OCI-LY1 (cell line): ENCODE results near the gene SEPTIN8.

Experiments
- H2AFZ ChIP-seq: fragments of 200-600 bp; sonication (generic), shearing (Covaris generic); 2 replicates; pipeline ENCODE4 v1.6.0; 2014; ENCODE audit warnings: antibody characterized with exemption, mild to moderate bottlenecking, low read length
- H3F3A ChIP-seq: fragments of 200-600 bp; sonication (generic), shearing (Covaris generic); 2 replicates; pipeline ENCODE4 v1.6.0; 2014; ENCODE audit warnings: mild to moderate bottlenecking, antibody characterized with exemption, low read length, moderate library complexity; ENCODE audit not compliant: insufficient read depth
- H3K27ac ChIP-seq: fragments of 200-600 bp; sonication (generic); 2 replicates; pipeline ENCODE4 v1.5.1; 2014; ENCODE audit warnings: low read length, mixed run types, mild to moderate bottlenecking, low read depth; ENCODE audit not compliant: poor library complexity, severe bottlenecking
- H3K27me3 ChIP-seq: fragments of 200-600 bp; sonication (generic); 2 replicates; pipeline ENCODE4 v1.6.0; 2014; ENCODE audit warnings: antibody characterized with exemption, mild to moderate bottlenecking, low read length, moderate library complexity; ENCODE audit not compliant: insufficient read depth
- H3K36me3 ChIP-seq: fragments of 200-600 bp; sonication (generic); 2 replicates; pipeline ENCODE4 v1.6.1; 2014; ENCODE audit warnings: mild to moderate bottlenecking, antibody characterized with exemption, low read length, moderate library complexity, mixed read lengths; ENCODE audit not compliant: insufficient read depth
- H3K4me1 ChIP-seq: fragments of 200-600 bp; sonication (generic); 2 replicates; pipeline ENCODE4 v1.5.1; 2014; ENCODE audit warnings: mild to moderate bottlenecking, low read length, moderate library complexity; ENCODE audit not compliant: insufficient read depth, severe bottlenecking
- H3K4me2 ChIP-seq: fragments of 200-600 bp; sonication (generic), shearing (Covaris generic); 2 replicates; pipeline ENCODE4 v1.6.1; 2014; ENCODE audit warnings: low read length
- H3K4me3 ChIP-seq: fragments of 200-600 bp; sonication (generic); 2 replicates; pipeline ENCODE4 v1.5.1; 2014; ENCODE audit warnings: low read length, low read depth, mild to moderate bottlenecking, mixed read lengths; ENCODE audit not compliant: poor library complexity, severe bottlenecking
- H3K79me2 ChIP-seq: fragments of 200-600 bp; shearing (Covaris generic); 2 replicates; pipeline ENCODE4 v1.6.1; 2016; ENCODE audit warnings: mixed run types, low read length, mixed read lengths; ENCODE audit not compliant: insufficient read depth
- H3K9ac ChIP-seq: fragments of 200-600 bp; sonication (generic), shearing (Covaris generic); 2 replicates; pipeline ENCODE4 v1.6.1; 2014; ENCODE audit warnings: mild to moderate bottlenecking, low read length, mixed read lengths
- H3K9me2 ChIP-seq: fragments of 200-600 bp; sonication (generic), shearing (Covaris generic); 2 replicates; pipeline ENCODE4 v1.6.1; 2014; ENCODE audit warnings: low read depth, mild to moderate bottlenecking, low read length, mixed read lengths
- H3K9me3 ChIP-seq: fragments of 200-600 bp; shearing (Covaris generic); 2 replicates; pipeline ENCODE4 v1.6.1; 2014; ENCODE audit warnings: low read length, mixed read lengths
- H4K20me1 ChIP-seq: fragments of 200-600 bp; sonication (generic), shearing (Covaris generic); 2 replicates; pipeline ENCODE4 v1.6.0; 2016; ENCODE audit warnings: mild to moderate bottlenecking, low read length; ENCODE audit not compliant: insufficient read depth
- EZH2 ChIP-seq: fragments of 200-600 bp; sonication (generic), shearing (Covaris generic); IDR thresholded peaks from 2 replicates; pipeline ENCODE4 v1.8.0; 2017; ENCODE audit warnings: borderline replicate concordance, mixed run types, mild to moderate bottlenecking, antibody characterized with exemption, low read length, moderate library complexity, mixed read lengths
- TF ChIP-seq, protein P1 (sequence below): fragments of 200-600 bp; sonication (generic), shearing (Covaris generic); IDR thresholded peaks from 2 replicates; pipeline ENCODE4 v1.5.1; 2017; ENCODE audit warnings: mild to moderate bottlenecking, antibody characterized with exemption, low read length, moderate library complexity, mixed read lengths

Gene SEPTIN8

DNA sequence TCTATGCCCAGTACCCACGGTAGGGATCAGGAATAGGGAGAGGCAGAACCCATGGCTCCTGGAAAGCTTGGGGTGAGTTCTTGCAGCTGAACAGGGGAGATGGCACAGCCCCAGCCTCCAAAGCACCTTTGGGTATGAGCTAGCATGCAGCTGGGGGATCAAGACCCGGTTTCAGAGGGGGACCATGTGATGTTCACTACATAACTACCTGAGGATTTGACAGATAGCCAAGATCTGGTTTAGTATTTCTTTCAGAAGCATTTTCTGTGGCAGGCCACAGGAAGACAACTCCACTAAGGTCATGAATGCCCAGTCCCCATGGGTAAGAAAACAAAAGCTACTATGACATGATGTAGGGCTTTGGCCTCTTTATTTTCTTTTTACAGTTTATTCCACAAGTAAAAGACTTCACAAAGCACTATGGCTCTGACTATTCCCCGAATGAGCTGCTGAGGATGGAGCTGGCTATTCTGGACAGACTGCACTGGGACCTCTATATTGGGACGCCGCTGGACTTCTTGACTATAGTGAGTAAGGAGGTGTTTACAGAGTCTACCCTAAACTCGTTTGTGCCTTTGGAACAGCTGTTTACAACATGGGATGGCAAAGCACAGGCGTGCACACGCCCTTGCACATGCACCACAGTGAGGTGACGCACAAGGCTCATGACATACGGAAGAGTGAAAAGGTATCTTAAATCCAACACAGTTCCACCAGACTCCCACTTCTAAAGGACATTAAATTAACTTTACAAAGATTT, 26.4 kb downstream of the SEPTIN8 start:
- Histone ChIP-seq H3K36me3 (no peaks in the 10 kb centered on the region), H3K9me2 (no peaks in the 10 kb centered on the region), H3K27ac (no peak overlapping the region), H2AFZ (no peak overlapping the region), H4K20me1 (no peaks in the 10 kb centered on the region), H3K4me3 (no peak overlapping the region), H3K4me2 (no peak overlapping the region), H3K9me3 (no peaks in the 10 kb centered on the region), H3F3A (no peaks in the 10 kb centered on the region), H3K9ac (no peak overlapping the region), H3K27me3 (no peaks in the 10 kb centered on the region), H3K4me1 (peaks cover 21% of the 10 kb centered on the region), H3K79me2 (no peaks in the 10 kb centered on the region)
- no peak for TF ChIP-seq EZH2
- TF ChIP-seq, protein P1, sequence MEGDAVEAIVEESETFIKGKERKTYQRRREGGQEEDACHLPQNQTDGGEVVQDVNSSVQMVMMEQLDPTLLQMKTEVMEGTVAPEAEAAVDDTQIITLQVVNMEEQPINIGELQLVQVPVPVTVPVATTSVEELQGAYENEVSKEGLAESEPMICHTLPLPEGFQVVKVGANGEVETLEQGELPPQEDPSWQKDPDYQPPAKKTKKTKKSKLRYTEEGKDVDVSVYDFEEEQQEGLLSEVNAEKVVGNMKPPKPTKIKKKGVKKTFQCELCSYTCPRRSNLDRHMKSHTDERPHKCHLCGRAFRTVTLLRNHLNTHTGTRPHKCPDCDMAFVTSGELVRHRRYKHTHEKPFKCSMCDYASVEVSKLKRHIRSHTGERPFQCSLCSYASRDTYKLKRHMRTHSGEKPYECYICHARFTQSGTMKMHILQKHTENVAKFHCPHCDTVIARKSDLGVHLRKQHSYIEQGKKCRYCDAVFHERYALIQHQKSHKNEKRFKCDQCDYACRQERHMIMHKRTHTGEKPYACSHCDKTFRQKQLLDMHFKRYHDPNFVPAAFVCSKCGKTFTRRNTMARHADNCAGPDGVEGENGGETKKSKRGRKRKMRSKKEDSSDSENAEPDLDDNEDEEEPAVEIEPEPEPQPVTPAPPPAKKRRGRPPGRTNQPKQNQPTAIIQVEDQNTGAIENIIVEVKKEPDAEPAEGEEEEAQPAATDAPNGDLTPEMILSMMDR, result no peak

- Histone ChIP-seq H3K79me2 (no peaks in the 10 kb centered on the region), H3K27me3 (no peaks in the 10 kb centered on the region), H3K4me1 (peaks cover 21% of the 10 kb centered on the region), H3K4me2 (no peak overlapping the region), H3K9me2 (no peaks in the 10 kb centered on the region), H3F3A (no peaks in the 10 kb centered on the region), H3K36me3 (no peaks in the 10 kb centered on the region), H4K20me1 (no peaks in the 10 kb centered on the region), H3K9ac (no peak overlapping the region), H3K4me3 (no peak overlapping the region), H3K9me3 (no peaks in the 10 kb centered on the region), H3K27ac (no peak overlapping the region), H2AFZ (no peak overlapping the region)
- no peak for TF ChIP-seq EZH2
- TF ChIP-seq, protein P1, result no peak
Measured at GRCh38 chr5:132749506-132749905, 27.5 kb downstream of the SEPTIN8 start.

DNA sequence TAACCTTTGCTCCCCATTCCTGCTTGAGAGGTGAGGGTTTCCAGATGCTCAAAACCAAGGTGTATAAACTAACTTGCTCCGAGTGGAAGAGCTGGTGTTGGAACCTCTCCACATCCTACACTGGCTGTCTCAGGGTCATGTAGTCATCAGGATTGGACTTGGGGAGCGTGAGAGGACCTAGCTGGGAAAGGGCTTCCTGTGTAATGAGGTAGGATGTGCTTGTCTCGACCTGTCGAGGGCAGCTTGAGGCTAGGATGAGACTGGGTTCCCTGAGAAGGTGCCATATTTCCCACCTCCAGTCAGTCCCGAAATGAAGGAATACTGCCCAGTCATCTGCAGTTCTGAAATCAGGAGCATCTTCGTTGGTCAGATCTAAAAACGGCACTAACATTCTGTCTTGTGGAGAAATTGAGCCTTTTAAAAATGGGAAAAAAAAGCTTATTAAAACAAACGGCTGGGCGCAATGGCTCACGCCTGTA, 28.5 kb downstream of the SEPTIN8 start:
- Histone ChIP-seq H2AFZ (no peak overlapping the region), H3F3A (no peaks in the 10 kb centered on the region), H3K4me2 (no peak overlapping the region), H3K27ac (no peak overlapping the region), H3K4me1 (peaks cover 21% of the 10 kb centered on the region), H3K9me3 (no peaks in the 10 kb centered on the region), H3K36me3 (no peaks in the 10 kb centered on the region), H4K20me1 (no peaks in the 10 kb centered on the region), H3K4me3 (no peak overlapping the region), H3K27me3 (no peaks in the 10 kb centered on the region), H3K9me2 (no peaks in the 10 kb centered on the region), H3K9ac (no peak overlapping the region), H3K79me2 (no peaks in the 10 kb centered on the region)
- TF ChIP-seq, protein P1, result no peak
- no peak for TF ChIP-seq EZH2
